Neural progenitor cell (in vitro differentiated cells): ENCODE measurements around the gene NLGN3. TPM values are rescaled to one million over a fixed set of nuclear protein-coding genes. Genes with fewer than 3 reads are reported as not detected.
"Not testable (repeated sequence)": the region's sequence is repeated elsewhere in the genome, so short reads cannot be mapped to it uniquely, and the experiment has no call there.

Experiments
- DNase-seq: peaks from one replicate; pipeline ENCODE4 v3.0.0-alpha.2; 2016; ENCODE audit warnings: low spot score
- H2AFZ ChIP-seq: fragments of 200-600 bp; sonication (generic); replicated peaks from 2 replicates; pipeline ENCODE4 v1.6.1; 2016; ENCODE audit warnings: antibody characterized with exemption
- H3F3A ChIP-seq: fragments of 200-600 bp; sonication (generic); 2 replicates; pipeline ENCODE4 v1.6.1; 2016; ENCODE audit warnings: antibody characterized with exemption, low read depth
- H3K27ac ChIP-seq: fragments of 200-600 bp; sonication (generic); 2 replicates; pipeline ENCODE4 v1.5.1; 2016; ENCODE audit warnings: mild to moderate bottlenecking
- H3K27me3 ChIP-seq: fragments of 200-600 bp; sonication (generic); 2 replicates; pipeline ENCODE4 v1.6.1; 2016; ENCODE audit warnings: mild to moderate bottlenecking, moderate library complexity
- H3K36me3 ChIP-seq: fragments of 200-600 bp; sonication (generic); 2 replicates; pipeline ENCODE4 v1.5.1; 2016
- H3K4me1 ChIP-seq: fragments of 200-600 bp; sonication (generic); 2 replicates; pipeline ENCODE4 v1.6.1; 2016; ENCODE audit warnings: mixed run types
- H3K4me2 ChIP-seq: fragments of 200-600 bp; sonication (generic); 2 replicates; pipeline ENCODE4 v1.6.1; 2016
- H3K4me3 ChIP-seq: fragments of 200-600 bp; sonication (generic); 2 replicates; pipeline ENCODE4 v1.5.1; 2016
- H3K79me2 ChIP-seq: fragments of 200-600 bp; sonication (generic); 2 replicates; pipeline ENCODE4 v1.6.1; 2016; ENCODE audit warnings: low read depth
- H3K9ac ChIP-seq: fragments of 200-600 bp; sonication (generic); 2 replicates; pipeline ENCODE4 v1.6.1; 2016
- H3K9me3 ChIP-seq: fragments of 200-600 bp; sonication (generic); 2 replicates; pipeline ENCODE4 v1.5.1; 2016; ENCODE audit warnings: low read depth
- H4K20me1 ChIP-seq: fragments of 200-600 bp; sonication (generic); 2 replicates; pipeline ENCODE4 v1.6.1; 2016; ENCODE audit warnings: low read depth
- H3K27ac Mint-ChIP-seq: 3 replicates; pipeline ENCODE4 v1.8.0; 2021; ENCODE audit warnings: mixed read lengths
- H3K27me3 Mint-ChIP-seq: 2 replicates; pipeline ENCODE4 v1.8.0; 2022; ENCODE audit warnings: low read depth, mild to moderate bottlenecking, inconsistent platforms, moderate library complexity, mixed read lengths; ENCODE audit not compliant: insufficient read depth
- H3K36me3 Mint-ChIP-seq: 3 replicates; pipeline ENCODE4 v1.8.0; 2021; ENCODE audit warnings: mixed read lengths
- H3K4me1 Mint-ChIP-seq: 3 replicates; pipeline ENCODE4 v1.8.0; 2021; ENCODE audit warnings: mixed read lengths
- H3K4me3 Mint-ChIP-seq: 3 replicates; pipeline ENCODE4 v1.8.0; 2021; ENCODE audit warnings: mild to moderate bottlenecking, moderate library complexity, mixed read lengths
- H3K9me3 Mint-ChIP-seq: 3 replicates; pipeline ENCODE4 v1.8.0; 2020; ENCODE audit warnings: mixed read lengths
- CTCF ChIP-seq: fragments of 200-600 bp; sonication (generic); IDR thresholded peaks from 2 replicates; pipeline ENCODE4 v1.5.1; 2017; ENCODE audit warnings: antibody characterized with exemption, mild to moderate bottlenecking
- EZH2 ChIP-seq: fragments of 200-600 bp; sonication (generic); IDR thresholded peaks from 2 replicates; pipeline ENCODE4 v1.6.1; 2017; ENCODE audit warnings: antibody characterized with exemption, mild to moderate bottlenecking, moderate library complexity
- EZH2phosphoT487 ChIP-seq: fragments of 200-600 bp; sonication (generic); IDR thresholded peaks from 2 replicates; pipeline ENCODE4 v1.6.1; 2017; ENCODE audit warnings: antibody characterized with exemption
- total RNA-seq: library from RNA; depleted of rRNA; stranded (reverse); fragments of >200 nt; gene quantifications from 2 replicates; pipeline ENCODE4 v1.2.3, GENCODE V29; 2015; ENCODE audit warnings: low replicate concordance

The NLGN3 gene
- total RNA-seq, 1 donor from 2014 or later, result 10.0 TPM

DNA sequence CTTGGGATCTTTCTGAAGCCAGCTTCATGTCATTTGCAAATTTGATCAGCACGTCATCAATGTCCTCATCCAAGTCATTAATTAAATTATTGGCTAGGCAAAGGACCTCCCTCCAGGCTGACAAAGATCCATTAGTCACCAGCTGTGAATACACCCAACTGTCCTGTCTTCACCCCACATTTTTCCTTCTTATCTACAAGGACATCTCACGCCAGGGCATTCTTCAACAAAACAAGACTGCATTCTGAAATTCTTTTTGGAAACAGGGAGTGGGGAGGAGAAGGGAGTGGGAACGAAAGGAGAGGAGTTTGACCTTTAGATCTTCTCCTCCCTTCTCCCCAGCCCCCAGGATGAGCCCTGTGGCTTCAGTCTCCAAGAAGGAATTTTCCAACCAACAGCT is 32.7 kb downstream of the NLGN3 start:
- Histone ChIP-seq H3K9ac (no peak overlapping the region), H3F3A (peaks cover 5% of the 10 kb centered on the region), H3K27ac (no peak overlapping the region), H3K79me2 (no peaks in the 10 kb centered on the region), H3K27me3 (no peaks in the 10 kb centered on the region), H2AFZ (no peak overlapping the region), H3K9me3 (no peaks in the 10 kb centered on the region), H3K36me3 (no peaks in the 10 kb centered on the region), H3K4me2 (no peak overlapping the region), H3K4me3 (no peak overlapping the region), H4K20me1 (no peaks in the 10 kb centered on the region), H3K4me1 (peaks cover 2% of the 10 kb centered on the region)
- Mint-ChIP-seq H3K4me1 (peaks cover 13% of the 10 kb centered on the region), H3K4me3 (no peak overlapping the region), H3K36me3 (peaks cover 2% of the 10 kb centered on the region), H3K27ac (no peak overlapping the region), H3K27me3 (peaks cover 2% of the 10 kb centered on the region), H3K9me3 (peaks cover 5% of the 10 kb centered on the region)
- no peak for DNase-seq
- TF ChIP-seq EZH2 (no peak), CTCF (no peak)

DNA sequence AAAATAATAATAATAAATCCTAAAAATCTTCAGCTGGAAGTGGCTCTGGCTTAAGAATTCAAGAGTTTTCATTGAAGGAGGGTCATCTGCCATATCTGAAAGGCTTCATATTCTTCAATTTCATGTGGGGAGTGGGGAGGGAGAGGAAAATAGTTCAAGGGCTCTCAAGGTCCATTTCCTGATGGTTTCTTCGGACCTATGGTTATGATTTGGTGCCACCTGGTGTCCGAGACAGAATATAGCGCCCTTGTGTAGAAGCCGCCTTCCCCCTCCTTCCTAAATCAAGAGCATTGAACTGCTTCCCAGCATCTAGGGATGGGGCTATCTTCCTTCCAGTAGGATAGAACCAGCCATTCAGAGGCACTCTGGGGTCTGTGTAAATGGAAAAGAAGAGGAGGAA is 34.3 kb downstream of the NLGN3 start:
- H4K20me1 ChIP-seq, result no peaks in the 10 kb centered on the region
- peaks cover 5% of the 10 kb centered on the region for H3K27me3 Mint-ChIP-seq

GRCh38 chrX:71180579-71181265 is 36.1 kb downstream of the NLGN3 start:
- H3K79me2 ChIP-seq, H4K20me1 ChIP-seq, H3K36me3 Mint-ChIP-seq, H3K9me3 ChIP-seq, H3K27me3 Mint-ChIP-seq, H3K36me3 ChIP-seq, H3K27ac Mint-ChIP-seq, DNase-seq, H3K4me3 ChIP-seq, H3K4me3 Mint-ChIP-seq, H2AFZ ChIP-seq, H3K27ac ChIP-seq, H3K9ac ChIP-seq, H3K27me3 ChIP-seq, H3K9me3 Mint-ChIP-seq: not testable (repeated sequence)
- Histone ChIP-seq H3F3A (peaks cover 23% of the 10 kb centered on the region), H3K4me2 (peak overlapping the region; percentile 70), H3K4me1 (peaks cover 12% of the 10 kb centered on the region)
- peaks cover 39% of the 10 kb centered on the region for H3K4me1 Mint-ChIP-seq

More for the DNA sequence above, 34.3 kb downstream of the NLGN3 start:
- TF ChIP-seq CTCF (peak; percentile 70), EZH2 (no peak)
- peaks cover 10% of the 10 kb centered on the region for H3K4me1 ChIP-seq
- no peaks in the 10 kb centered on the region for H3K36me3 Mint-ChIP-seq
- no peak overlapping the region for H2AFZ ChIP-seq
- no peak overlapping the region for H3K27ac Mint-ChIP-seq
- DNase-seq, result peak; percentile 68
- H3K4me3 ChIP-seq, result no peak overlapping the region
- H3K27me3 ChIP-seq, result no peaks in the 10 kb centered on the region
- H3K4me3 Mint-ChIP-seq, result no peak overlapping the region
- H3K4me1 Mint-ChIP-seq, result peaks cover 27% of the 10 kb centered on the region
- peaks cover 21% of the 10 kb centered on the region for H3F3A ChIP-seq
- no peaks in the 10 kb centered on the region for H3K79me2 ChIP-seq
- H3K9ac ChIP-seq, result no peak overlapping the region
- H3K36me3 ChIP-seq, result no peaks in the 10 kb centered on the region
- H3K27ac ChIP-seq, result no peak overlapping the region
- H3K9me3 ChIP-seq, result no peaks in the 10 kb centered on the region
- H3K4me2 ChIP-seq, result no peak overlapping the region
- no peaks in the 10 kb centered on the region for H3K9me3 Mint-ChIP-seq

DNA sequence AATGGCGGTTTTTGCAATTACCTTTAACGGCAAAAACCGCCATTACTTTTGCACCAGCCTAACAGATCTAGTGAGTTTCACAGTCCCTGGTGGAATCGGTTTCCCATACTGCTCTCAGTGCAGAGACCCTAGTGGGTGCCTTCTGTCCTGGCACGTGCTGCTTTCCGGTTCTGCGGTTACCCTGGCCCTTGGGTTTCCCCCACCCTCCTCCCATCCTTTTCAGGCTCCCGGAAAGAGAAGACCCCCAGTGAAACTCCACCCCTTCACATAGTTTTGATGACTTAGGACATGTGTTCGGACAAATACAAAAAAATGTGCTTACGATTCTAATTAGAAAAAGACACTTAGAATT is 36.9 kb downstream of the NLGN3 start:
- peaks cover 4% of the 10 kb centered on the region for H3K27me3 Mint-ChIP-seq
- Histone ChIP-seq H3F3A (peaks cover 23% of the 10 kb centered on the region), H2AFZ (no peak overlapping the region)

More for the DNA sequence above, 36.9 kb downstream of the NLGN3 start:
- no peaks in the 10 kb centered on the region for H3K79me2 ChIP-seq
- DNase-seq, result peak; percentile 18
- TF ChIP-seq EZH2phosphoT487, result no peak
- peak overlapping the region; percentile 100 for H3K27ac Mint-ChIP-seq
- no peaks in the 10 kb centered on the region for H3K9me3 Mint-ChIP-seq
- peaks cover 12% of the 10 kb centered on the region for H3K4me1 ChIP-seq
- H3K4me3 ChIP-seq, result peak overlapping the region; percentile 39
- no peaks in the 10 kb centered on the region for H3K36me3 ChIP-seq
- no peaks in the 10 kb centered on the region for H3K27me3 ChIP-seq
- no peaks in the 10 kb centered on the region for H4K20me1 ChIP-seq
- peak overlapping the region; percentile 85 for H3K4me3 Mint-ChIP-seq
- H3K27ac ChIP-seq, result peak overlapping the region; percentile 72
- H3K9ac ChIP-seq, result no peak overlapping the region
- no peaks in the 10 kb centered on the region for H3K9me3 ChIP-seq
- H3K36me3 Mint-ChIP-seq, result no peaks in the 10 kb centered on the region
- H3K4me2 ChIP-seq, result peak overlapping the region; percentile 70
- peaks cover 42% of the 10 kb centered on the region for H3K4me1 Mint-ChIP-seq
